GM21360 (cell line): Measurements from ENCODE around the gene ZNF146.
"Not testable (repeated sequence)": the region's sequence is repeated elsewhere in the genome, so short reads cannot be mapped to it uniquely, and the experiment has no call there.

Source experiments
- ATAC-seq: cut with Tn5 transposase; IDR thresholded peaks from one replicate; pipeline ENCODE4 v1.9.1; 2021; ENCODE audit warnings: mild to moderate bottlenecking, moderate library complexity; ENCODE audit not compliant: unreplicated experiment

The ZNF146 gene

GRCh38 chr19:36268081-36268480 is 53.2 kb downstream of the ZNF146 start:
- not testable (repeated sequence) for ATAC-seq

GRCh38 chr19:36268591-36268990 is 53.7 kb downstream of the ZNF146 start:
- not testable (repeated sequence) for ATAC-seq

- not testable (repeated sequence) for ATAC-seq
Observed at GRCh38 chr19:36269295-36269694, 54.4 kb downstream of the ZNF146 start.
